ENCODE results near the gene STRN. TPM values are rescaled to one million over a fixed set of nuclear protein-coding genes. Genes with fewer than 3 reads are reported as not detected.
"Not testable (repeated sequence)": the region's sequence is repeated elsewhere in the genome, so short reads cannot be mapped to it uniquely, and the experiment has no call there.

STRN gene
- total RNA-seq, 2 donors from 2014 or later = 15.0 to 32.3 TPM

- no peaks in the 10 kb centered on the region for H3K36me3 ChIP-seq
- no peaks in the 10 kb centered on the region for H3K4me1 ChIP-seq (replicated peaks)
- no peak overlapping the region for H3K27ac ChIP-seq
- no peaks in the 10 kb centered on the region for H3K9me3 ChIP-seq
- 76% methylated on average over 3 of the region's 3 CpGs for WGBS
- DNase-seq (ENCODE audit: low spot score) = no peak
- no peak overlapping the region for H3K4me3 ChIP-seq
- no peaks in the 10 kb centered on the region for H3K27me3 ChIP-seq (replicated peaks; ENCODE audit: insufficient read depth)
- intact Hi-C loops (cut with DNase I) = no loop called here
- TF ChIP-seq POLR2AphosphoS5 (IDR thresholded peaks at IDR 0.05) (no peak), POLR2A (IDR thresholded peaks at IDR 0.05) (no peak), CTCF (IDR thresholded peaks at IDR 0.05) (no peak)
Observed at GRCh38 chr2:36982467-36982866, 16.1 kb upstream of the STRN start.

- intact Hi-C loops (cut with DNase I) = no loop called here
- 53% methylated on average over 2 of the region's 2 CpGs for WGBS
- no peak for TF ChIP-seq CTCF (IDR thresholded peaks at IDR 0.05)
- no peak for TF ChIP-seq POLR2A (IDR thresholded peaks at IDR 0.05)
- TF ChIP-seq POLR2AphosphoS5 (IDR thresholded peaks at IDR 0.05) = no peak
Observed at GRCh38 chr2:36981911-36982310, 15.6 kb upstream of the STRN start.

DNA sequence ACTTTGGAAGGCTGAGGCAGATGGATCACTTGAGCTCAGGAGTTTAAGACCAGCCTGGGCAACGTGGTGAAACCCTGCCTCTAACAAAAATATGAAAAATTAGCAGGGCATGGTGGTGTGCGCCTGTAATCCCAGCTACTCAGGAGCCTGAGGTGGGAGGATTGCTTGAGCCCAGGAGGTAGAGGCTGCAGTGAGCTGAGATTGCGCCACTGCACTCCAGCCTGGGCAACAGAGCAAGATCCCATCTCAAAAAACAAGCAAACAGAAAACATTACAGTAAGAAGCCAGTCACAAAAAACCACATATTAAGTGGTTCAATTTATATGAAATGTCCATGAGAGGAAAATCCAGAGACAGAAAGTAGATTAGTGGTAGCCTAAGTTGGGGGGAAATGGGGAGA is 12.7 kb upstream of the STRN start:
- DNase-seq (ENCODE audit: low spot score); intact Hi-C loops (cut with DNase I); H3K9me3 ChIP-seq; H3K36me3 ChIP-seq; H3K4me3 ChIP-seq; H3K4me1 ChIP-seq (replicated peaks); H3K27me3 ChIP-seq (replicated peaks; ENCODE audit: insufficient read depth); H3K27ac ChIP-seq: not testable (repeated sequence)
- WGBS = 98% methylated on average over 3 of the region's 3 CpGs

More at GRCh38 chr2:36981911-36982310, 15.6 kb upstream of the STRN start:
- Histone ChIP-seq H3K9me3 (no peaks in the 10 kb centered on the region), H3K36me3 (no peaks in the 10 kb centered on the region), H3K4me3 (no peak overlapping the region), H3K27me3 (replicated peaks; ENCODE audit: insufficient read depth) (no peaks in the 10 kb centered on the region), H3K4me1 (replicated peaks) (no peaks in the 10 kb centered on the region), H3K27ac (no peak overlapping the region)
- no peak for DNase-seq (ENCODE audit: low spot score)

- no peaks in the 10 kb centered on the region for H3K27me3 ChIP-seq (replicated peaks; ENCODE audit: insufficient read depth)
- H3K36me3 ChIP-seq = no peaks in the 10 kb centered on the region
- no peak for DNase-seq (ENCODE audit: low spot score)
- intact Hi-C loops (cut with DNase I) = no loop called here
- no peaks in the 10 kb centered on the region for H3K9me3 ChIP-seq
- H3K4me1 ChIP-seq (replicated peaks) = no peaks in the 10 kb centered on the region
- H3K27ac ChIP-seq = no peak overlapping the region
- H3K4me3 ChIP-seq = no peak overlapping the region
- WGBS = 87% methylated on average over 2 of the region's 2 CpGs
- TF ChIP-seq POLR2A (IDR thresholded peaks at IDR 0.05) = no peak
- TF ChIP-seq CTCF (IDR thresholded peaks at IDR 0.05) = no peak
- no peak for TF ChIP-seq POLR2AphosphoS5 (IDR thresholded peaks at IDR 0.05)
Observed at GRCh38 chr2:36976065-36976464, 9.7 kb upstream of the STRN start.

DNA sequence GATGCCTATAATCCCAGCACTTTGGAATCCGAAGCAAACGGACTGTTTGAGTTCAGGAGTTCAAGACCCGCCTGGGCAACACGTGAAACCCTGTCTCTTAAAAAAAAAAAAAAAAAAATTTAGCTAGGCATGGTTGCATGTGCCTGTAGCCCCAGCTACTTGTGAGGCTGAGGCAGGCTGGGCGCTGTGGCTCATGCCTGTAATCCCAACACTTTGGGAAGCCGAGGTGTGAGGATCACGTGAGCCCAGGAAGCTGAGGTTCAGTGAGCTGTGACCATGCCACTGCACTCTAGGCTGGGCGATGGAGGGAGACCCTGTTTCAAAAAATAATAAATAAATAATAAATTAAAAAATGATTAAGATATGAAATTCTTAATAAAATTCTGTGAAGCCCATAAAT is 9.0 kb upstream of the STRN start:
- 94% methylated on average over 8 of the region's 8 CpGs for WGBS
- no peak for DNase-seq (ENCODE audit: low spot score)
- H3K9me3 ChIP-seq = no peaks in the 10 kb centered on the region
- H3K36me3 ChIP-seq = no peaks in the 10 kb centered on the region
- no peaks in the 10 kb centered on the region for H3K27me3 ChIP-seq (replicated peaks; ENCODE audit: insufficient read depth)
- H3K4me1 ChIP-seq (replicated peaks) = no peaks in the 10 kb centered on the region
- no peak for TF ChIP-seq CTCF (IDR thresholded peaks at IDR 0.05)
- TF ChIP-seq POLR2A (IDR thresholded peaks at IDR 0.05) = no peak
- no peak for TF ChIP-seq POLR2AphosphoS5 (IDR thresholded peaks at IDR 0.05)
- no peak overlapping the region for H3K27ac ChIP-seq
- intact Hi-C loops (cut with DNase I) = no loop called here
- H3K4me3 ChIP-seq = no peak overlapping the region

Data from prostate gland (tissue), 2 donors.